GM18505 (cell line): ENCODE results near the gene TEAD1.

Source experiments
- ATAC-seq: cut with Tn5 transposase; IDR thresholded peaks from one replicate; pipeline ENCODE4 v1.9.1; 2021; ENCODE audit not compliant: unreplicated experiment
- POLR2A ChIP-seq: IDR thresholded peaks from 4 replicates; pipeline ENCODE4 v1.6.1; 2011; ENCODE audit warnings: borderline replicate concordance; ENCODE audit not compliant: insufficient read depth, insufficient read length; ENCODE audit errors: extremely low read depth

Gene TEAD1

GRCh38 chr11:12677131-12677530 is 2.9 kb downstream of the TEAD1 start:
- ATAC-seq: no peak
- TF ChIP-seq POLR2A: no peak

- no peak for TF ChIP-seq POLR2A
- no peak for ATAC-seq
These were observed 3.9 kb downstream of the TEAD1 start for GRCh38 chr11:12678092-12678491.

- no peak for ATAC-seq
- no peak for TF ChIP-seq POLR2A
These were observed 4.8 kb downstream of the TEAD1 start for GRCh38 chr11:12678991-12679390.

GRCh38 chr11:12679471-12679870 is 5.2 kb downstream of the TEAD1 start:
- ATAC-seq: no peak
- no peak for TF ChIP-seq POLR2A

GRCh38 chr11:12680246-12680939 is 6.2 kb downstream of the TEAD1 start:
- TF ChIP-seq POLR2A: no peak
- ATAC-seq: no peak

- ATAC-seq: no peak
- TF ChIP-seq POLR2A: no peak
These were observed 6.7 kb downstream of the TEAD1 start for GRCh38 chr11:12680940-12681258.

GRCh38 chr11:12681466-12681865 is 7.2 kb downstream of the TEAD1 start:
- no peak for ATAC-seq

GRCh38 chr11:12682288-12682687 is 8.1 kb downstream of the TEAD1 start:
- ATAC-seq: no peak
- TF ChIP-seq POLR2A: no peak

More at GRCh38 chr11:12681466-12681865, 7.2 kb downstream of the TEAD1 start:
- TF ChIP-seq POLR2A: no peak

GRCh38 chr11:12682737-12683500 is 8.7 kb downstream of the TEAD1 start:
- ATAC-seq: no peak

GRCh38 chr11:12683874-12684273 is 9.7 kb downstream of the TEAD1 start:
- no peak for ATAC-seq
- TF ChIP-seq POLR2A: no peak

More at GRCh38 chr11:12682737-12683500, 8.7 kb downstream of the TEAD1 start:
- no peak for TF ChIP-seq POLR2A

- no peak for TF ChIP-seq POLR2A
- no peak for ATAC-seq
These were observed 10.1 kb downstream of the TEAD1 start for GRCh38 chr11:12684315-12684714.

- ATAC-seq: no peak
- TF ChIP-seq POLR2A: no peak
These were observed 10.6 kb downstream of the TEAD1 start for GRCh38 chr11:12684816-12685215.

- no peak for TF ChIP-seq POLR2A
- no peak for ATAC-seq
These were observed 11.0 kb downstream of the TEAD1 start for GRCh38 chr11:12685229-12685628.
